Gastroesophageal sphincter (tissue), 4 donors: ENCODE data around the gene LYZL6. TPM values are rescaled to one million over a fixed set of nuclear protein-coding genes. Genes with fewer than 3 reads are reported as not detected.

ENCODE experiments used
- ATAC-seq: fragments of 150-250 bp; one replicate; pipeline ENCODE4 v1.9.1; 2016; ENCODE audit warnings: mild to moderate bottlenecking, moderate library complexity
- H3K27ac ChIP-seq, 4 donors: fragments of 200-600 bp; sonication (generic) in 3 of 4; 1 replicate in 3 of 4; 2 replicates in 1 of 4; pipeline ENCODE4 v1.5.1; 2016 to 2019
- H3K27me3 ChIP-seq: fragments of 200-600 bp; sonication (generic); one replicate; pipeline ENCODE4 v1.5.1; 2019
- H3K36me3 ChIP-seq, 2 donors: fragments of 200-600 bp; sonication (generic); one replicate each; pipeline ENCODE4 v1.5.1; 2019; ENCODE audit warnings: control low read depth in 1 of 2
- H3K4me1 ChIP-seq, 3 donors: fragments of 200-600 bp; sonication (generic); 1 replicate in 2 of 3; 2 replicates in 1 of 3; pipeline ENCODE4 v1.5.1; 2016 to 2019; ENCODE audit warnings: control low read depth in 2 of 3
- H3K4me3 ChIP-seq, 2 donors: fragments of 200-600 bp; sonication (generic); one replicate each; pipeline ENCODE4 v1.5.1; 2019; ENCODE audit warnings: mild to moderate bottlenecking in 1 of 2, moderate library complexity in 1 of 2
- H3K9me3 ChIP-seq, 3 donors: fragments of 200-600 bp; sonication (generic); one replicate each; pipeline ENCODE4 v1.5.1; 2017 to 2019; ENCODE audit warnings: control low read depth in 2 of 3
- EP300 ChIP-seq: sonication (generic); formaldehyde crosslinking; IDR thresholded peaks from one replicate; pipeline ENCODE4 v1.6.1; 2017; ENCODE audit warnings: antibody characterized with exemption, mild to moderate bottlenecking
- POLR2A ChIP-seq, 2 donors: fragments of 450-650 bp; IDR thresholded peaks; one replicate each; pipeline ENCODE4 v1.6.1; 2017; ENCODE audit warnings: antibody characterized with exemption in 2 of 2, mild to moderate bottlenecking in 2 of 2, moderate library complexity in 1 of 2
- POLR2AphosphoS5 ChIP-seq: sonication (generic); formaldehyde crosslinking; IDR thresholded peaks from one replicate; pipeline ENCODE4 v1.6.1; 2017; ENCODE audit warnings: antibody characterized with exemption
- WGBS, 2 donors: methylation state at CpG; one replicate each; pipeline ENCODE4 v1.1.5; 2018; ENCODE audit warnings: low coverage in 1 of 2; 5-methylcytosine and 5-hydroxymethylcytosine counted together
- total RNA-seq, 4 donors: library from RNA; depleted of rRNA; stranded (reverse); fragments of >200 nt; gene quantifications; one replicate each; pipeline ENCODE4 v1.1.0, GENCODE V29; 2016
- TF ChIP-seq, protein P1 (sequence below), 4 experiments: fragments of 200-600 bp in 2 of 4; fragments of 450-650 bp in 2 of 4; sonication (generic) in 1 of 4; IDR thresholded peaks; one replicate each; pipeline ENCODE4 v1.5.1; 2017 to 2019; ENCODE audit warnings: antibody characterized with exemption in 4 of 4, mild to moderate bottlenecking in 2 of 4, moderate library complexity in 2 of 4

The LYZL6 gene
- total RNA-seq, 4 donors from 2014 or later = not detected

DNA sequence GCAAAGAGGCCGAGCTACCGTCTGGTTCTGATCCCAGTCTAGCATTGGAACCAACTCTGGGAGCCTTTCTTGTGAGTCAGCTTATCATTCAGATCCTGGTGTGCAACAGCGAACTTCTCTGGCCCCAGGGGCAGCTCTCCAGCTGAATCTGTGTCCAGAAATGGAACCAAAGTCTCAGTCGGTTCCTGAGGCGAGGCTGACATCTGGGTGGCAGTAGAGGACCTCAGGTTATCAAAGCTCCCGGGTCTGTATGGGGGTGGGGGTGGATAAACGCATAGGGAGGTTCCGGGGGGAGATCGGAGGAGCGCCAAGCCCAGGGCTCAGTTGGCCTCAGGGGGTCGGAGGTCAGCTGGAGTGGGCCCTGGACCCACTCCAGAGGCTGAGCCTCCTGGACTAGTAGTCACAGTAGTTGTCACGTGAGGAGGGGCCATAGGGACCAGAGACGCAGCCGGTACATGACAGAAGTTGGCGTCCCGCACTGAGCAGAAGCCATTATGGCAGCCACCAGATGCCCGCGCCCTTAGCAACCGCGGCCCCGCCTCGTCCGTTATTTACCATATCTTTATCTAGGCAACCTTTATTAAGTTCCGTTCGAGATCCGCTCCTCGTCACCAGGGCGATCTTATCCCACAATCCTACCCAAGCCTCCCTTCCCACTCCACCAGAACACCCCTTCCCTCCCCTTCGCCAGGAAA, 25.8 kb downstream of the LYZL6 start:
- Histone ChIP-seq H3K27me3 (no peaks in the 10 kb centered on the region), H3K36me3 (no peaks in the 10 kb centered on the region), H3K9me3 (no peaks in the 10 kb centered on the region), H3K4me3 (no peak overlapping the region), H3K4me1 (no peaks in the 10 kb centered on the region), H3K27ac (no peak overlapping the region)
- 97% methylated on average over 18 of the region's 29 CpGs; no CpG with 5 or more reads in 1 of the 2 donors for WGBS, 2 donors
- ATAC-seq = no peak
- TF ChIP-seq POLR2AphosphoS5 (no peak), EP300 (no peak), POLR2A (IDR thresholded peaks at IDR 0.05) (no peak)
- TF ChIP-seq, protein P1, sequence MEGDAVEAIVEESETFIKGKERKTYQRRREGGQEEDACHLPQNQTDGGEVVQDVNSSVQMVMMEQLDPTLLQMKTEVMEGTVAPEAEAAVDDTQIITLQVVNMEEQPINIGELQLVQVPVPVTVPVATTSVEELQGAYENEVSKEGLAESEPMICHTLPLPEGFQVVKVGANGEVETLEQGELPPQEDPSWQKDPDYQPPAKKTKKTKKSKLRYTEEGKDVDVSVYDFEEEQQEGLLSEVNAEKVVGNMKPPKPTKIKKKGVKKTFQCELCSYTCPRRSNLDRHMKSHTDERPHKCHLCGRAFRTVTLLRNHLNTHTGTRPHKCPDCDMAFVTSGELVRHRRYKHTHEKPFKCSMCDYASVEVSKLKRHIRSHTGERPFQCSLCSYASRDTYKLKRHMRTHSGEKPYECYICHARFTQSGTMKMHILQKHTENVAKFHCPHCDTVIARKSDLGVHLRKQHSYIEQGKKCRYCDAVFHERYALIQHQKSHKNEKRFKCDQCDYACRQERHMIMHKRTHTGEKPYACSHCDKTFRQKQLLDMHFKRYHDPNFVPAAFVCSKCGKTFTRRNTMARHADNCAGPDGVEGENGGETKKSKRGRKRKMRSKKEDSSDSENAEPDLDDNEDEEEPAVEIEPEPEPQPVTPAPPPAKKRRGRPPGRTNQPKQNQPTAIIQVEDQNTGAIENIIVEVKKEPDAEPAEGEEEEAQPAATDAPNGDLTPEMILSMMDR (IDR thresholded peaks at IDR 0.05) = no peak

DNA sequence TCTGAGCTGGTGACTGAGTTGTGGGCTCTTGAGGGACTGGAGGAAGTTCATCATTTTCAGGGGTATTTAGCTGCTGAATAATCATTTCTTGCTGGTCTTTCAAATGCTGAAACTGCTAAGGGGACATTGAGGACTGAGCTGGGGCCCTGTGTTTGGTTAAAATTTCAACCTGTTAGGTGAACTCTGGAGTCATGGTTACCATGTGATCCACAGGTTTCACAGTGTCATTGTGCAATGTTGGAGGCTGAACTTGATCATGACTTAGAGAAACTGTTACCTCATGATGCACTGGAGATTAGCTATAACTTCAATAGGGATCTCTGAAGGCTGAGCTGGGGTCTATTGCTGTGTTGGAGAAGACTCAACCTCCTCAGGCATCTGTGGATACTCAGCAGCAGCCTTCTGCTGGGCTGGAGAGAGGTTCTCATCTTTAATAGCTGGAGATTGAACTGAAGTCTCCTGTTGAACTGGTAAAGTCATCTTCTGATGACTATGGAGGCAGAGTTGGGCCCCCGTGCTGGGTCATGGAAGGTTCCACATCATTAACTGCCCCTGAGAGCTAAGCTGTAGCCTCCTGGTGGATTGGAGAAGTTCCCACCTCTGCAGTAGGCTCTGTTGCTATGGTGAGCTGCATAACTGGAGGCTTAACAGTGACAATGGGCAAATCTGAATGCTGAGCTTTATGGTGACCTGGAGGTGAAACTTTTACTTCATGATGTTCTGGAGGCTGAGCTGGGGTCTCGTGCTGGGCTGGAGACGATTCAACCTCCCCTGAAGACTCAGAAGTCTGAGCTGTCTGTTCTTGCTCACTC, 28.2 kb downstream of the LYZL6 start:
- ATAC-seq = no peak
- Histone ChIP-seq H3K36me3 (no peaks in the 10 kb centered on the region), H3K27ac (no peak overlapping the region), H3K9me3 (no peaks in the 10 kb centered on the region), H3K4me1 (no peaks in the 10 kb centered on the region), H3K27me3 (no peaks in the 10 kb centered on the region), H3K4me3 (no peak overlapping the region)
- TF ChIP-seq POLR2A (IDR thresholded peaks at IDR 0.05) = no peak
- TF ChIP-seq, protein P1 (IDR thresholded peaks at IDR 0.05) = no peak
- TF ChIP-seq POLR2AphosphoS5 = no peak
- no peak for TF ChIP-seq EP300
- no CpG with 5 or more reads among the region's 3 CpGs for WGBS, 2 donors

GRCh38 chr17:35914354-35914753, 29.2 kb downstream of the LYZL6 start:
- TF ChIP-seq POLR2AphosphoS5 = no peak
- TF ChIP-seq, protein P1 (IDR thresholded peaks at IDR 0.05) = no peak
- TF ChIP-seq EP300 = no peak
- no peak for TF ChIP-seq POLR2A (IDR thresholded peaks at IDR 0.05)
- no peak overlapping the region for H3K4me3 ChIP-seq
- no peaks in the 10 kb centered on the region for H3K36me3 ChIP-seq
- WGBS, 2 donors = no CpG with 5 or more reads among the region's 1 CpG
- H3K27ac ChIP-seq = no peak overlapping the region
- H3K9me3 ChIP-seq = no peaks in the 10 kb centered on the region
- ATAC-seq = no peak
- H3K4me1 ChIP-seq = no peaks in the 10 kb centered on the region
- no peaks in the 10 kb centered on the region for H3K27me3 ChIP-seq

DNA sequence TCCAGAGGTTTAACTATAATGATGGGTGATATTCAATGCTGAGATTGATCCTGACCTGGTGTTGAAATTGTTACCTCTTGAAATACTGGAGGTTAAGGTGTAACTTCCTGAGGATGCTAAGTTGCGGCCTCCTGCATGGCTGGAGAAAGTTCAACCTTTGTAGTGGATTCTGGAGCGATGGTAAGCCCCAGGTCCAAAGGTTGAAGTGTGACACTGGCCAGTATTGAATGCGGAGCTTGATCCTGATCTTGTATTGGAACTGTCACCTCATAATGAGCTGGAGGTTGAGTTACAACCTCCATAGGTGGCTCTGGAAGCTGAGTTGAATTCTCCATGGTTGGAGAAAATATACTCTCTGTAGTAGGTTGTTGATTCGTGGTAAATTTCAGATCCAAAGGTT, 29.9 kb downstream of the LYZL6 start:
- no peak overlapping the region for H3K4me3 ChIP-seq
- H3K36me3 ChIP-seq = no peaks in the 10 kb centered on the region
- ATAC-seq = no peak
- TF ChIP-seq POLR2A (IDR thresholded peaks at IDR 0.05) = no peak
- TF ChIP-seq, protein P1 (IDR thresholded peaks at IDR 0.05) = no peak
- TF ChIP-seq POLR2AphosphoS5 = no peak
- no peak overlapping the region for H3K27ac ChIP-seq
- no peaks in the 10 kb centered on the region for H3K9me3 ChIP-seq
- no peaks in the 10 kb centered on the region for H3K27me3 ChIP-seq
- no peaks in the 10 kb centered on the region for H3K4me1 ChIP-seq
- 67 to 94% methylated on average over 1 to 2 of the region's 4 CpGs for WGBS, 2 donors
